ENCODE results near the gene SORT1.
"Not testable (repeated sequence)": the region's sequence is repeated elsewhere in the genome, so short reads cannot be mapped to it uniquely, and the experiment has no call there.

The SORT1 gene

DNA sequence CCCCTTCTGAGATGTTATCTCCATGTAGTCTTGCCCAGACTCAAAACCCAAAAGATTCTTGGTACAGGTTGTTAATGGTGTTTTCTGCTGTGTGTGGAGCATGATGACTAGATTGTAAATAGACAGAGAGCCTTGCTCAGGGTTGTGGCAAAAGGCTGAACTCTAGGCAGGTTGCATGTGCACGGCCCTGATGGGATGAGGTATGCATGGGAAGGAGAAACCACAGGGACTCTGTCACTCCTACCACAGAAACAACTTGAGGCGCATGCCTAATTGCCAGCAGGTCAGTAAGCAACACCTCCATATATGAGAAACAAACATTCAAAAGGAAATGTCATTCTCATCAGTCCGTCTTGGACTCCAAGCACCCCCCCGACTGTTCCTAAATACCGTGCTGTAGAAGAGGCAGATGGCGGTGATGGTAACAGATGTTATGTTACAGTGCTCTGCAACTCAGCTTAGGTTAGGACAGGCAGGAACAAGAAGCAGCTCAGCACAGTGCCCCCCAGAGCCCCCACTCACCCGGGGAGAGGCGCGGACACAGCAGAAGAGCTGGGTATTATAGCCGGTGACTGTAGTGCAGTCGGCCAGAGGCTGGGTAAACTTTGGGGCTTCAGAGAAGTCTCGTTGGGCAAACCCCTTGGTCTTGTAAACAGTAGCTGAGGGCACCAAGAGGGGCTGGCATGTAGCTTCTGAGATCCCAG is 101.9 kb downstream of the SORT1 start:
- no peak for DNase-seq

DNA sequence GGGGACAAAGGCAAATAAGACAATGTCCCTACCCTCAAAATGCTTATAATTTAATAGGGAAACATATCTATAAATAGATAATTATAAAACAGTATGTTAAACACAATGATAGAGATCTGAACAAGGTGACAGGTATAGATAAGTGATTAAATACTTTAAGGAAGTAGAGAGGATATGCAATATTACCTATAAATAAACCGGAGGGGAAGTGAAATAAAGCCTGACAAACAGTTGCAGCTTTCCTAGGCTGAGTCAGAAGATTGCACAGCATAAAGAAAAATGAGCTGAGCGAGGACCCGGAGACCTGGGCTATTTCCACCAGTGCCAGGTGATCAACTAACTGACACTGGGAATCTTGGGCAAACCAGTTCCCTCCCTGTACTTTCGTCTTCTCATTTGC is 103.2 kb downstream of the SORT1 start:
- peak in 1 of 3 donors; percentile 29 for DNase-seq

DNA sequence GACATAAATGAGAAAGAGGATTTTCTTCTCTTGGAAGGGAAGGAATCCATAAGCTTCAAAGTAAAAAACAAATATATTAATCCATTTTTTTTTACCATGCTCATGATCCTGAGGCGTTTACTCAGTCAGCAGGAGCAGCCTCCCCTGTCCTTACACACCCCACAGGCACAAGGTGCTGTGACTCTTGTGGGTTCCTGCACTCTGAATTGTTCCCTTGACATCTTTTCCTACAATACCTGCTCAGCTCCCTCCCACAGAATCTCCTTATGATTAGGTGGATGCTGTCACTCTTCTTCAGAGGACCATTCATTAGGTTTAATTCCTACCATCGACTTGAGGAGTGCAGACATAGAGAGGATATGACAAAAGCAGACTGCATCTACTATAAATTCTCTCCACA is 104.7 kb downstream of the SORT1 start:
- no peak for DNase-seq

DNA sequence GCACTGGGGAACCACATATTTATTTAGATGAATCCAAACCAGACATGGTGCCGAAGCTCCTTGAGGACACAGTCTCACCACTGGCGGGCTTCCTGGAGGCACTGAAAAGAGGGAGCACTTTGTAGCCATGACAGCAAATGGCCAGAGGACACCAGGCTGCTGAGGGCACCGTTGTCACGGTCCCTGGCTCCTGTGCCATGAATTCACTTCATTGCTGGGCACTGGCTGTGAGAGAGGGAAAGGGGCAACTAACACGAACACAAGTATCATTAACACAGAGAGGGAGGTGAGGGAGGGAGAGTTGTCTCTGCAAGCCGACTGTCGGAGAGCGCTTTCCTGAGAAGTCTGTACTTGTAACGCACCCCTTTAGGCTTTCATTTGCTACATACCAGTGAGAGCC is 105.4 kb downstream of the SORT1 start:
- no peak for DNase-seq

DNA sequence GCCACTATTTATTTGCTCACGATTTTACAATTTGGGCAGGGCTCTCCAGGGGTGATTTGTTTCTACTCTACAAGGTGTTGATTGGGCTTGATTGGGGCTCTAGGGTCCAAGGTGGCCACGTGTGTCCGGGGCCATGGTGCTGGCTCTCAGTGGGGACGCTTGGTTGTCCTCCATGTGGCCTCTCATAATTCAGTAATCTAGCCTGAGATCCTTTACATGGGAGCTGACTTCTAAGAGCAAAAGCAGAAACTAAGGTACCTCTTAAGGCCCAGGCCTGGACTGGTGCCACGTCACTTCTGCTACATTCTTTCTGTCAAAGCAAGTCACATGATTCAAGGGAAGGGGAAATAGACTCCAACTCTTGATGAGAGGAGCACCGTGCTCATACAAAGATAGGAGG is 106.7 kb downstream of the SORT1 start:
- peak; percentile 69 to 74 (median 73) for DNase-seq

DNA sequence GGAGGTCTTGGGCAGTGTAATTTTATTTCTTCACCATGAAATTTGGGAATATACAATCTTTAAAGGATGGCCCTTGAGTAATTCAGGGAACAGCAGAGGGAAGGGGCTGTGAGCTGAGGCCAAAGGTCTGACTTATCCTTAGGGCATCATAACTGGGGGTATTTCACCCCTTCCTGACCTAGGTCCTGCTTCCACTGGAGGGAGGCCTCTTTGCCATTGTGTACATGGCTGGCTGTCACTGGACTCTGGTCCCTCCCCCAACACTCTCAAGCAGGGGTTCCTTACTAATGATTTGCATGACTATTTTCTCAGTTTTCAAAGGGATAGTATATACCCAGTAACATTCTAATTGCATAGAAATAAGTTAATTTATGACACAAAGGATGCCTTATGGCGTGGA is 107.6 kb downstream of the SORT1 start:
- DNase-seq = no peak

DNA sequence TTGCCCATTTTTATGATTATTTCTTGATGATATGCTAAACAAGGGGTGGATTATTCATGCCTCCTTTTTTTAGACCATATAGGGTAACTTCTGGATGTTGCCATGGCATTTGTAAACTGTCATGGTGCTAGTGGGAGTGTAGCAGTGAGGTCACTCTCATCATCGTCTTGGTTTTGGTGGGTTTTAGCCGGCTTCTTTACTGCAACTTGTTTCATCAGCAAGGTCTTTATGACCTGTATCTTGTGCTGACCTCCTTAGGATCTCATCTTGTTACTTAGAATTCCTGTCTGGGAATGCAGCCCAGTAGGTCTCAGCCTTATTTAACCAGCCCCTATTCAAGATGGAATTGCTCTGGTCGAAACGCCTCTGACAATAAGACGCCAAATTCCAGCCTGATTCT is 111.0 kb downstream of the SORT1 start:
- DNase-seq = not testable (repeated sequence)

DNA sequence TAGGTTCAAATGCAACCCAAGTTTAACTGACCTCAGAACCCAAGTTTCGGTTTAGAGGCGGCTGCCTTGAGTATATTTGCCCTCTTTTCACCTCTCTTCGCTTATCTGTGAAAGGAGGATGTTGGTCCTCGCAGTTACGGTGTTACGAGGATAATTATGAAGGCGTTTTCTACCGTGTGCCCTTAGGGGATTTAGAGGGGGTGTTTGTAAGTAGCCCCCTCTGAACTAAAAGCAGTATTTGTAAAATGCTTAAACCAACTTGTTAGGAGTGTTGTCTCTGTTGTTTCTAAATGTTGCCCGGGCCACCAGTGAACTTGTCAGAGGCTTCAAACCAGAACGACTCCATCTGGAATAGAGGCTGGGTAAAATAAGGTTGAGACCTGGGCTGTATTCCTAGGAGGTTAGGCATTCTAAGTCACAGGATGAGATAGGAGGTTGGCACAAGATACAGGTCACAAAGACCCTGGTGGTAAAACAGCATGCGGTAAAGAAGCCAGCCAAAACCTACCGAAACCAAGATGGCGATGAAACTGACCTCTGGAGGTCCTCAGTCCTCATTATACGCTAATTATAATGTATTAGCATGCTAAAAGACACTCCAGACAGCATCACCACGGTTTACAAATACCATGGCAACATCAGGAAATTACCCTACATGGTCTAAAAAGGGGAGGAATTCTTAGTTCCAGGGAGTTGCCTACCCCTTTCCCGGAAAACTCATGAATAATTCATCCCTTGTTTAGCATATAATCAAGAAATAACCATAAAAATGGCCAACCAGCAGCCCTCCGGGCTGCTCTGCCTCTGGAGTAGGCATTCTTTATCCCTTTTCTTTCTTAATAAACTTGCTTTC is 113.7 kb downstream of the SORT1 start:
- peak in 1 of 3 donors; percentile 26 for DNase-seq

DNA sequence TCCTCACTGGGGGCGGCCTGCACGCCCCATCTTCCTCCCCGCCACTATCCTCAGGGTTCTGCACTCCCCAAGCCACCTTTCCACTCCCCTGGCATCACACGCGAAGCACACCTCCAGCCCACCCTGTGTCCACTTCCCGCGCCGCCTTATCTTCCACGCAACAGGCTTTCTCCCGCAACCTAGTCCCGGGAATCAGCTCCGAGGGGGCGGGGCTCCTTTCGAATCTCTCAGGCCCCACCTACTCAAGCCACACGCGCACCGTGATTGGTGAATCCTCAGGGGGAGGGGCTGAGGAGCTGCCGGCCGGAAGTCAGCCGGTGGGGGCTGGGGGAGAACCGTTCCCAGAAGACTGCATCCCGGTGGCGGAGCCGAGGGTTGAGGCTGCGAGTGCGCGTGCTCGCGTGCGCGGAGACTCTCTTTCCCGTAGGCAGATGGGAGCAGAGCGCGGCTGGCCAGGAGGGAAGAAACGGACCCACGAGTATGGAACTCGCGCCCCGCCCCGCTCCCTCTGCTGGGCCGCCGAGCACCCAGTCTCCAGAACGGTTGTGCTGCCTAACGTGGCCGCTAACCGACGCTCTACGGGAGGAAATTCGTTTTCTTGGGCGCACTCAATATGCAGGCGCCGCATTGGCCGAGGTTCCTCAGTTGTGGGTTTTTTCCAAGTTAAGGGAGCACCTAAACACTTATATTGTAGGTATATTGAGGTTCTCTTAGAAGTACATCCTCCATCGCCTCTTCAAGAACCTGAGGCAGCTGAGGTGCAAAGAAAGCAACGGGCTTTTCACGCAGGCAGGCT is 114.6 kb downstream of the SORT1 start, which contains the start of gene PSRC1:
TSS of gene PSRC1 (minus strand) at position 194 of the 796 bp plus-strand sequence.
- DNase-seq = peak; percentile 93 to 97 (median 96)

DNA sequence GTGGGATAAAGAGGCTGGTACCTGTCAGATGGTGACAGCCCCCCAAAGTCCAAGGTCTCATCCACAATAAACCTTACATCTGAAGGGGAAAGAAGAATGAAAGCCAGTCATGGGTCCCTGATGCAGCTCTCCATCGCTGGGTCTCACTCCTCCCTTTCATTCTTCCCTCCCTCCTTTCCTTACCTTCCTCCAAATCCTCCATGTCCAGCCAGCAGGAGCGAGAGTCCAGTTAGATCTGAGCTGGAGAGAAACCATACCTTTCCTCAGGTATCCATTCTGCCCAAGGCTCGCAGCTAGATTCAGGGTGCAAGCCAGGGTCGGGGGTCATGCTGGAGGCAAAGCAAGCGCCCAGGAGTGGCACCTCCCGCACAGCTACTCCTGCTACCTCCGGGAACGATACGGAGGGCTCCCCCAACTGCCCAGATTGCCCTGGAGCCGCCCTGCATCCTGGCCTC is 115.2 kb downstream of the SORT1 start:
- no peak for DNase-seq

DNA sequence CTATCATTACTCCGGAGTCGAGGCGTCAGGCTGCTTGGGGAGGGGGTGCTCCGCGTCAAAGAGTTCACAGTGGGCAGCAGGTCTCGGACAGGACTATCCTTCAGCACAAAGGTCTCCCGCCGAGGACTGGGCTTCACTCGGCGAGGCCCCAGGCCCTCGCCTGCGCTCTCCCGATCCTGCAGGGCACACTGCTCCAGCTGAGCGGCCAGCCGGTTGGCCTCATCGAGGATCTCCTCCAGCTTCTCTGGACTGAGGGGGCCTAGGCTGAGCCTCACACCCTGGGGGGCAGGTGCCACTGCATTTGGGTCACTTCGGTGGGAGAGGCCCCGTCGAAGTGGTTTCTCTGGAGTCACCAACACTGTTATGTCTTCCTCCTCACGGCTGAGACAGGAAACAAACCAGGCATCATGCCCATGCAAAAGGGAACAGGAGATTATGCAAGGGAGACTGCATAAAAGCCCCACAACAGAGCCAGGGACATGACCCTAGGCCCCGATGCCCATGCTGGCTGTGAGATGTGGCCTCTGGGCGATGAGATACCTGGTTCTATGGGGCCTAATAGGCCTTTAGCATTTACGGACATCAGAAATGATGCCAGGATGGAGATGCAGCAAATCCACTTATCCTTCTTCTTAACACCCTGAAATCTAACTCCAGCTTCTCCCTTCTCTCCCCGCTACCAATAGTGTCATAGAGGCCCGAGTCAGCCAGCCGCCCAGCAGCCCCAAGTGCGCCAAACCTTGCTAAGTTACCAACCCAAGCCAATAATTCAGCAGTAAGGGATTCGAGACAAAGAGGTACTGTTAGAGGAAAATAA is 115.8 kb downstream of the SORT1 start:
- DNase-seq = peak; percentile 62 to 65 (median 64)

DNA sequence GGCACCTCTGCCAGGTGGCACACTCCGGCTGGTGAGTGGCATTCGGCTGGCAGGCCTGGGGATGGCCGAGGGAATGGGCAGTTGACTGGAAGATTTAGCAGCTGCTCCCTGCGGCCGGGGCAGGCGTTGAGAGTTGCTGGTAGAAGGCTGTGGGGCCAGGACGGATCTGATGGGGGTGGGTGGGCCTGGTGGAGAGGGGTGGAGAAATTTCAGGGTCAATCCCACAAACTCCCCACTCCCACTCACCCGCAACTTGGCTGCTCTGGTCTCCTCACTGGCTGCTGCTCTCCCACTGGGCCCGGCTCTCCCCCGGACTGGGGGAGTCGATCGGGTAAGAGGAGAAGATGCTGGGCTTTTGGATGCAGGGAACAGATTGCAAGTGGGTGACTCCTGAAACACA is 116.9 kb downstream of the SORT1 start:
- DNase-seq = no peak

DNA sequence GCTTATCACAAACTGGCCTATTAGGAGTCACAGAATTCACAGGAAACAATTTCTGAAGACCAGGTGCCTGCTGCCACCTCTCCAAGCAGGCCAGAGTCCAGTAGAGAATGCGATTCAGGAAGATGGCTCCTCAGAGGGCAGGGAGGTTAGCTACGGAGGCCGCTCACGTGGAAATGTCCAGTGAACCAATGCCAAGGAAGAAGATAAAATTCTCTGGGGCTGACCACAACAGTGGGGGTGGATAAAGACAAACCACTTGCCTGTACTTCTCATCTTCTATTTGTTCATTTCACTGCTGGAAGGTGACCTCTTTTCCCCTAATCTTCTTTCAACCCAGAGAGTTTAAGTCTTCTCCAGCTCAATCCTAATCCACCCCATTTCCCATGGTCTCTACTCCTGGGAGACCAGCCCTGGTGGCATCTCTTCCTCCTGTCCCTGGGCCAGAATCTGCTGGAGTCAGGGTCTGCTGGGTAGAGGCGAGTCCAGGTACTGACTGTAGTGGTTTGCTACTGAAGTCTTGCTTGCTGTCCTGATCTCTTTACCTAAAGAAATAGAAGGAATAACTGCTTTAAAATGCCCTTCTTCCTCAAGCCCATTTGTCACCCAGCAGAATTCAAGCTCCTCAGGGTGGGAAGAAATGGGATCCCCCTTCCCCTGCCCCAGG is 118.0 kb downstream of the SORT1 start:
- DNase-seq = no peak

DNA sequence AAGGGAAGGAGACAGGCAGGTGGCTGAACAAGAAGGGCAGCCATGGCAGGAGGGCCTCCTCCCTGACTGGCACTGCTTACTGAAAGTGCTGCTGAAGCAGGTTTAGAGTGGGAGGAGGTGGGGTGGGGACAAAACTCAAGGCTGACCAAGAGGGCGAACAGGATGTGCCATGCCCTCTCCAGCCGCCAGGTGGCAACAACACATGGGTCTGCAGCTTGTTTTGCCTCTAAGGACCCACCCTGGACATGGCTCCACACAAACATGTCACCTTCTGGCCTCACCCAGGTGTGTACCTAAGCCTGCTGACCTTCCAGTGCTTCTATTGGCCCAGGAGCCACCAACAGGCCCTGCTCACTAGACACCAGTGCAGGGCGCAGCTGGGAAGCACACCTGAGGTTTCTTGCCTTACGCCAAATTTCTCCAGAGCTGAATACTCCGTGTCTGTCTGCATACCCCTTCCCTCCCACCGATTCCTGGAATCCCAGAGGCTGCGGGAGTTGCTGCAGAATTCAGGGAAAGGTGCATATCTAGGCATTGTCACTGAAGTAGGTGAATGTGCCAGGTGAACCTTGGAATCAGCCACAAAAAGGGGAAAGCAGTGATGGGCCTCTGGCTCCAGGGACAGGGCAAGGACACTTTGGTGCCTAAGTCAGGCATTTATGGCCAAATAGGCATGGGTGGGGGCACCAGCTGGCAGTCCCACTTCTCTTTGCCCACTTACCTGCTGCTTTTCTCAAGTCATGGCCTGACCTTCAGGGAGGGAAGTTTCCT is 120.1 kb downstream of the SORT1 start:
- DNase-seq = peak; percentile 83 to 87 (median 84)

DNA sequence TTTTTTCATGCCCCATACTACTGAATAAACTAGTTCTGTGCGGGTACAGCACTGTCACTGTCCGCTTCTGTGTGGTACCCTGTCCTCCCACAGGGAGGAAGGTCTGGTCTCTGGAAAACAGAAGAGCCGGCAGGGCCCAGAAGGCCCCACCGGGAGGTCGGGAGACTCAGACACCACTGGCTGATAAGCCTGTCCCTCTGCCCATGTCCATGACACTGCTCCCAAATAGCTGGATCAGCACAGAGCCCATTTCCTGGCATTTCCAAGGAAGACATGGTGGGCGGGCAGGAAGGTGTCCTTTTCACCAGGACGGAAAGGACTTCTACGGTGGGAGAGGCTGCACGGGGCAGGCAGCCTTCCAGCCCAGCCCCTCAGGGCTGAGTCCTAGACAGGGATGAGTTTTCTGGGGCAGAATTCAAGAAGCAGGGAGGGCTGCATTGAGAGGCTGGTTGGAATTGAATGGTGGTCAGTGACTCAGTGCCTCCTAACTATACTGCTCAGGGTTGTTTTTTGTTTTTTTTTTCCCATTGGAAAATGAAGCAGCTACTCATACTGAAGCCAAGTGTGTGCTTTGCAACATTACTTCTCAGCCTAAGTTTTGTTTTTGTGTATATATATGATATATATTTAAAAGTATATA is 121.9 kb downstream of the SORT1 start:
- no peak for DNase-seq

DNA sequence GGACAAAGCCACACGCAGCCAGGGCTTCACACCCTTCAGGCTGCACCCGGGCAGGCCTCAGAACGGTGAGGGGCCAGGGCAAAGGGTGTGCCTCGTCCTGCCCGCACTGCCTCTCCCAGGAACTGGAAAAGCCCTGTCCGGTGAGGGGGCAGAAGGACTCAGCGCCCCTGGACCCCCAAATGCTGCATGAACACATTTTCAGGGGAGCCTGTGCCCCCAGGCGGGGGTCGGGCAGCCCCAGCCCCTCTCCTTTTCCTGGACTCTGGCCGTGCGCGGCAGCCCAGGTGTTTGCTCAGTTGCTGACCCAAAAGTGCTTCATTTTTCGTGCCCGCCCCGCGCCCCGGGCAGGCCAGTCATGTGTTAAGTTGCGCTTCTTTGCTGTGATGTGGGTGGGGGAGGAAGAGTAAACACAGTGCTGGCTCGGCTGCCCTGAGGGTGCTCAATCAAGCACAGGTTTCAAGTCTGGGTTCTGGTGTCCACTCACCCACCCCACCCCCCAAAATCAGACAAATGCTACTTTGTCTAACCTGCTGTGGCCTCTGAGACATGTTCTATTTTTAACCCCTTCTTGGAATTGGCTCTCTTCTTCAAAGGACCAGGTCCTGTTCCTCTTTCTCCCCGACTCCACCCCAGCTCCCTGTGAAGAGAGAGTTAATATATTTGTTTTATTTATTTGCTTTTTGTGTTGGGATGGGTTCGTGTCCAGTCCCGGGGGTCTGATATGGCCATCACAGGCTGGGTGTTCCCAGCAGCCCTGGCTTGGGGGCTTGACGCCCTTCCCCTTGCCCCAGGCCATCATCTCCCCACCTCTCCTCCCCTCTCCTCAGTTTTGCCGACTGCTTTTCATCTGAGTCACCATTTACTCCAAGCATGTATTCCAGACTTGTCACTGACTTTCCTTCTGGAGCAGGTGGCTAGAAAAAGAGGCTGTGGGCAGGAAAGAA is 122.9 kb downstream of the SORT1 start:
- DNase-seq = peak in 1 of 3 donors; percentile 14

DNA sequence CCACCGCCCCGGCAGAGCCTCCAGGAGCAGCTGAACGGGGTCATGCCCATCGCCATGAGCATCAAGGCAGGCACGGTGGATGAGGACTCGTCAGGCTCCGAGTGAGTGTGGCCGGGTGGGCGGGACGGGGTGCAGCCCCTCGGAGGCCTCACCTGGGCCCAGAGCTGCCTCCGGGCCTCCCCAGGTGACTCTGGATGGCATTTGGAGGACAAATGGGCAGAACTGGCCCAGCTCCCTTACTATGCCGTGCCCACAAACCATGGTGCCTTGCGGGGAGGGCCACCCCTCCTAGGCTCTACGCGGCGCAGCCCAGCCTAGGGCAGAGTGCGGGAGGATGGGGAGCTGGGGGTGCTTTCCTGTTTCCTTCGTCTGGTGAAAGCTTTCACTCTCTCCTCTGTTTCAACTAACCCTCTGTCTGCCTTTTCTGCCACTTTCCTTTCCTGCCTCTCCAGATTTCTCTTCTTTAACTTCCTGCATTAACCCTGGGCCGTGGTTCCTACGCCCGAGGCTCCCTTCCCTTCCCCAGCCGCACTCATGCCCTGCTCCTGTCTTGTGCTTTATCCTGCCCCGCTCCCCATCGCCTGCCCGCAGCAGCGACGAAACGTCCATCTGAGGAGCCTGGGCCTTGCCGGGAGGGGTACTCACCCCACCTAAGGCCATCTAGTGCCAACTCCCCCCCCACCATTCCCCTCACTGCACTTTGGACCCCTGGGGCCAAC is 124.0 kb downstream of the SORT1 start:
- DNase-seq = peak in 1 of 3 donors; percentile 20

DNA sequence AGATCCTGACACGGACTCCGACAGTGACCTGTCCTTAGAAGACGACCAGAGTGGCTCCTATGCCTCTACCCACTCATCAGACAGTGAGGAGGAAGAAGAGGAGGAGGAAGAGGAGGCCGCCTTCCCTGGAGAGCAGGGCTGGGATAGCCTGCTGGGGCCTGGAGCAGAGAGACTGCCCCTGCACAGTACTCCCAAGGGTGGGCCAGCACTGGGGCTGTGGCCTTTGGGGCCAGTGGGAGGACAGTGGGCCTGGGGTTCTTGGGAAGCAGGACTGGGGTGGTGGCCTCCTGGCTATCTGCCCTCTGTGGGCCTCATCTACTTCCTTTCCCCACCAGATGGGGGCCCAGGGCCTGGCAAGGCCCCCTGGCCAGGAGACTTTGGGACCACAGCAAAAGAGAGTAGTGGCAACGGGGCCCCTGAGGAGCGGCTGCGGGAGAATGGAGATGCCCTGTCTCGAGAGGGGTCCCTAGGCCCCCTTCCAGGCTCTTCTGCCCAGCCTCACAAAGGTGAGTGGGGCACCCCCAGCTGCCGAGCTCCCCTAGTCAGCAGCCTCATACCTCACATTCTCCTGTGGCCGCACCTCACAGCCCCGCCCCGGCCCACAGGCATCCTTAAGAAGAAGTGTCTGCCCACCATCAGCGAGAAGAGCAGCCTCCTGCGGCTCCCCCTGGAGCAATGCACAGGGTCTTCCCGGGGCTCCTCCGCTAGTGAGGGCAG is 124.7 kb downstream of the SORT1 start:
- DNase-seq = no peak

Data from suppressor macrophage treated with lipopolysaccharide for 1 hour (primary cell).